A549 (cell line): ENCODE results near the gene TDRD9.

Source experiments
- CHD2 ChIP-seq: fragments of 150-350 bp; IDR thresholded peaks from 2 replicates; pipeline ENCODE4 v1.6.1; 2014; ENCODE audit warnings: low read length; ENCODE audit not compliant: partially characterized antibody
- EP300 ChIP-seq, 2 experiments: fragments of >200 bp; sonication (Bioruptor Twin); formaldehyde crosslinking; IDR thresholded peaks; 2 replicates in 1 of 2; 3 replicates in 1 of 2; pipeline ENCODE4 v1.6.1; 2016 to 2017
- JUNB ChIP-seq: fragments of >200 bp; sonication (Bioruptor Twin); formaldehyde crosslinking; IDR thresholded peaks from 2 replicates; pipeline ENCODE4 v1.6.1; 2016
- POLR2A ChIP-seq: IDR thresholded peaks from 2 replicates; pipeline ENCODE4 v1.6.1; 2012; ENCODE audit warnings: mild to moderate bottlenecking, low read length
- TF ChIP-seq, protein P1 (sequence below): fragments of >200 bp; sonication (Bioruptor Twin); formaldehyde crosslinking; IDR thresholded peaks from 3 replicates; pipeline ENCODE4 v1.5.1; 2016

DNA sequence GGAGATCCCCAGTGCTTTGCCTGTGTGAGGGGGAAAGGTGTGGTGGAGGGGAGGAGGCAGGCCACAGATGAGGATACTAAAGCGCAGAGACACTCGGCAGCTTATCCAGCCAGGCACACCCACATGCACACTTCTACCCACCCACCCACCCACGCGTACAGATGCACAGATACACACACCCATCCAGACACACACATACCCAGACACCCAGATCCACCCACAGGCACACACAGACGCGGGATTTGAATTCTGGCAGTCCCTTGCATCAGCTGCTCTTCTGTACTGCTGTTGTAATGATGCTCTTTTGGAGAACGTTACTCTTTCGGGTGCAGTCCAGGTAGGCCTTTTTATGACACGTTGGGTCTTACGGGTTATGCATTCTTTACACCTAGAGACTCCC is 69.8 kb downstream of the TDRD9 start:
- TF ChIP-seq CHD2: no peak
- TF ChIP-seq EP300 (IDR thresholded peaks at IDR 0.05): no peak
- no peak for TF ChIP-seq JUNB
- TF ChIP-seq, protein P1, sequence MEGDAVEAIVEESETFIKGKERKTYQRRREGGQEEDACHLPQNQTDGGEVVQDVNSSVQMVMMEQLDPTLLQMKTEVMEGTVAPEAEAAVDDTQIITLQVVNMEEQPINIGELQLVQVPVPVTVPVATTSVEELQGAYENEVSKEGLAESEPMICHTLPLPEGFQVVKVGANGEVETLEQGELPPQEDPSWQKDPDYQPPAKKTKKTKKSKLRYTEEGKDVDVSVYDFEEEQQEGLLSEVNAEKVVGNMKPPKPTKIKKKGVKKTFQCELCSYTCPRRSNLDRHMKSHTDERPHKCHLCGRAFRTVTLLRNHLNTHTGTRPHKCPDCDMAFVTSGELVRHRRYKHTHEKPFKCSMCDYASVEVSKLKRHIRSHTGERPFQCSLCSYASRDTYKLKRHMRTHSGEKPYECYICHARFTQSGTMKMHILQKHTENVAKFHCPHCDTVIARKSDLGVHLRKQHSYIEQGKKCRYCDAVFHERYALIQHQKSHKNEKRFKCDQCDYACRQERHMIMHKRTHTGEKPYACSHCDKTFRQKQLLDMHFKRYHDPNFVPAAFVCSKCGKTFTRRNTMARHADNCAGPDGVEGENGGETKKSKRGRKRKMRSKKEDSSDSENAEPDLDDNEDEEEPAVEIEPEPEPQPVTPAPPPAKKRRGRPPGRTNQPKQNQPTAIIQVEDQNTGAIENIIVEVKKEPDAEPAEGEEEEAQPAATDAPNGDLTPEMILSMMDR: no peak
- no peak for TF ChIP-seq POLR2A
